22Rv1 (cell line): Measurements from ENCODE around the gene RNF126.
"Not testable (repeated sequence)": the region's sequence is repeated elsewhere in the genome, so short reads cannot be mapped to it uniquely, and the experiment has no call there.

ENCODE experiments used
- ZFX ChIP-seq: fragments of 450-650 bp; IDR thresholded peaks from 2 replicates; pipeline ENCODE4 v1.6.1; 2017; ENCODE audit warnings: antibody characterized with exemption, borderline replicate concordance
- TF ChIP-seq, protein P1 (sequence below): fragments of 450-650 bp; IDR thresholded peaks from 2 replicates; pipeline ENCODE4 v1.5.1; 2017; ENCODE audit warnings: mild to moderate bottlenecking

- TF ChIP-seq, protein P1, sequence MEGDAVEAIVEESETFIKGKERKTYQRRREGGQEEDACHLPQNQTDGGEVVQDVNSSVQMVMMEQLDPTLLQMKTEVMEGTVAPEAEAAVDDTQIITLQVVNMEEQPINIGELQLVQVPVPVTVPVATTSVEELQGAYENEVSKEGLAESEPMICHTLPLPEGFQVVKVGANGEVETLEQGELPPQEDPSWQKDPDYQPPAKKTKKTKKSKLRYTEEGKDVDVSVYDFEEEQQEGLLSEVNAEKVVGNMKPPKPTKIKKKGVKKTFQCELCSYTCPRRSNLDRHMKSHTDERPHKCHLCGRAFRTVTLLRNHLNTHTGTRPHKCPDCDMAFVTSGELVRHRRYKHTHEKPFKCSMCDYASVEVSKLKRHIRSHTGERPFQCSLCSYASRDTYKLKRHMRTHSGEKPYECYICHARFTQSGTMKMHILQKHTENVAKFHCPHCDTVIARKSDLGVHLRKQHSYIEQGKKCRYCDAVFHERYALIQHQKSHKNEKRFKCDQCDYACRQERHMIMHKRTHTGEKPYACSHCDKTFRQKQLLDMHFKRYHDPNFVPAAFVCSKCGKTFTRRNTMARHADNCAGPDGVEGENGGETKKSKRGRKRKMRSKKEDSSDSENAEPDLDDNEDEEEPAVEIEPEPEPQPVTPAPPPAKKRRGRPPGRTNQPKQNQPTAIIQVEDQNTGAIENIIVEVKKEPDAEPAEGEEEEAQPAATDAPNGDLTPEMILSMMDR, result not testable (repeated sequence)
- TF ChIP-seq ZFX, result not testable (repeated sequence)
Observed at GRCh38 chr19:621191-621590, 41.8 kb downstream of the RNF126 start.
